GM12891 (cell line): Measurements from ENCODE around the gene PDE3A.

ENCODE experiments used
- DNase-seq: peaks from one replicate; pipeline ENCODE4 v3.0.0; 2011; ENCODE audit warnings: low spot score; ENCODE audit not compliant: insufficient read length
- FAIRE-seq: peaks from 2 replicates; lab custom pipeline; 2011; peaks lifted over from hg19 to GRCh38; lab: Jason Lieb, UNC
- PAX5 ChIP-seq: IDR thresholded peaks from 2 replicates; pipeline ENCODE4 v1.6.1; 2011; ENCODE audit warnings: low read length, moderate library complexity, mild to moderate bottlenecking; ENCODE audit not compliant: insufficient read depth, severe bottlenecking
- POLR2A ChIP-seq: IDR thresholded peaks from 2 replicates; pipeline ENCODE4 v1.6.1; 2011; ENCODE audit warnings: low read depth, low read length, control low read depth
- POLR2AphosphoS5 ChIP-seq: IDR thresholded peaks from 2 replicates; pipeline ENCODE4 v1.6.1; 2011; ENCODE audit warnings: low read depth, low read length, control low read depth
- POU2F2 ChIP-seq: IDR thresholded peaks from 2 replicates; pipeline ENCODE4 v1.6.1; 2011; ENCODE audit warnings: low read depth, mild to moderate bottlenecking, control low read depth, low read length, moderate library complexity
- SPI1 ChIP-seq: IDR thresholded peaks from 2 replicates; pipeline ENCODE4 v1.6.1; 2011; ENCODE audit warnings: low read depth, low read length, control low read depth
- TAF1 ChIP-seq: IDR thresholded peaks from 2 replicates; pipeline ENCODE4 v1.6.1; 2011; ENCODE audit warnings: low read depth, low read length, control low read depth

The PDE3A gene

GRCh38 chr12:20681334-20681733 is 313.0 kb downstream of the PDE3A start:
- DNase-seq (no peak), FAIRE-seq (no peak)
- TF ChIP-seq TAF1 (no peak), SPI1 (no peak), POU2F2 (no peak), POLR2AphosphoS5 (no peak), PAX5 (no peak), POLR2A (no peak)

DNA sequence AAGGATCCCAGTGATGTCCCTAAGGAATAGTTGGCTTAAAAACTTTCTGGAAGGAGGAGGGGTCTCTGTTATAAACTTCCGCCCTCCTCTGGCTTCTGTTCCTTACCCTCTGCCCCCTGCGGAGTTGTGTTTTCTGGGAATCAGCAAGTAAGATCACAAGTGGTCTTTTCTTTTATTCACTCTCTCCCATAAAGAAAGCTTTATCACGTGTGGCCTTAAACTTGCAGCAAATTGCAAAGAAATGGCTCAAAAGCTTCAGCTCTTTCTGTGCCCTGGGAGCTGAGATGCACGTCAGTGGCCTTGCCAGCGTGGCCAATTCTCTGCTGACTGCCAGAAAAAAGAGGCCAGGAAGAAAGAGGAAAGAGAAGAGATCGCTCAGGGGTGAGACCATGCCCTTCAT is 326.9 kb downstream of the PDE3A start, which contains the start of gene SLCO1C1:
Gene SLCO1C1, plus strand, starts transcription at position 101 of the 400 bp plus-strand sequence. CDS start 4,245 bp downstream, outside the sequence.
- FAIRE-seq = no peak
- DNase-seq = no peak
- TF ChIP-seq POLR2A = no peak
- no peak for TF ChIP-seq TAF1
- no peak for TF ChIP-seq SPI1
- no peak for TF ChIP-seq PAX5
- TF ChIP-seq POU2F2 = no peak
- no peak for TF ChIP-seq POLR2AphosphoS5

GRCh38 chr12:20696181-20696905 is 328.0 kb downstream of the PDE3A start:
- no peak for DNase-seq
- TF ChIP-seq SPI1 = no peak
- no peak for TF ChIP-seq TAF1
- TF ChIP-seq POLR2A = no peak
- TF ChIP-seq POLR2AphosphoS5 = no peak
- no peak for TF ChIP-seq PAX5
- FAIRE-seq = no peak

- no peak for DNase-seq
- TF ChIP-seq PAX5 = no peak
- no peak for TF ChIP-seq SPI1
- TF ChIP-seq POLR2AphosphoS5 = no peak
- no peak for TF ChIP-seq POLR2A
- TF ChIP-seq TAF1 = no peak
- no peak for TF ChIP-seq POU2F2
- no peak for FAIRE-seq
Measured at GRCh38 chr12:20701106-20701505, 332.8 kb downstream of the PDE3A start.

DNA sequence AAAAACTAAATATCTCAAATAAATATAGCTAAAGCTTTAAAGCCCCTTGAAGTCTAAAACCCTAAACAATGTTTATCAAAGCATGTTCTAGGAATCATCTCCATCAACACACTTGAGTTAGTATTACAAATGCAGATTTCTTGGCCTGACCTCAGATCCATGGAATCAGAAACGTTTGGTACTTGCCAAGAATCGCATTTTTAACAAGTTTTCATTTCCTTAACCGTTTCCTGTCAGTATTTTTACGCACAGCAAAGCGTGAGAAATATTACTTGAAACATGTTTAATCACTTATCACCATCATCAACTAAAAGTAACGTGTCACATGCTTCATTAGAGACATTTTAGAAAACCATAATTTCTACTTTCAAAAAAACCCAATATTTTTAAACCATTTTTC is 336.5 kb downstream of the PDE3A start:
- FAIRE-seq = no peak
- TF ChIP-seq POLR2AphosphoS5 = no peak
- no peak for TF ChIP-seq TAF1
- no peak for TF ChIP-seq POU2F2
- TF ChIP-seq POLR2A = no peak
- TF ChIP-seq PAX5 = no peak
- no peak for TF ChIP-seq SPI1
- no peak for DNase-seq

GRCh38 chr12:20711846-20712245 is 343.5 kb downstream of the PDE3A start:
- TF ChIP-seq SPI1 (no peak), PAX5 (no peak), POU2F2 (no peak), POLR2A (no peak), POLR2AphosphoS5 (no peak), TAF1 (no peak)
- no peak for FAIRE-seq

GRCh38 chr12:20716037-20716436 is 347.7 kb downstream of the PDE3A start:
- FAIRE-seq (no peak), DNase-seq (peak; percentile 4)
- no peak for TF ChIP-seq POU2F2
- no peak for TF ChIP-seq POLR2AphosphoS5
- no peak for TF ChIP-seq POLR2A
- TF ChIP-seq TAF1 = no peak
- no peak for TF ChIP-seq PAX5
- peak; percentile 50; the same call in 1 of the 2 replicates for TF ChIP-seq SPI1

More at GRCh38 chr12:20711846-20712245, 343.5 kb downstream of the PDE3A start:
- DNase-seq = no peak

DNA sequence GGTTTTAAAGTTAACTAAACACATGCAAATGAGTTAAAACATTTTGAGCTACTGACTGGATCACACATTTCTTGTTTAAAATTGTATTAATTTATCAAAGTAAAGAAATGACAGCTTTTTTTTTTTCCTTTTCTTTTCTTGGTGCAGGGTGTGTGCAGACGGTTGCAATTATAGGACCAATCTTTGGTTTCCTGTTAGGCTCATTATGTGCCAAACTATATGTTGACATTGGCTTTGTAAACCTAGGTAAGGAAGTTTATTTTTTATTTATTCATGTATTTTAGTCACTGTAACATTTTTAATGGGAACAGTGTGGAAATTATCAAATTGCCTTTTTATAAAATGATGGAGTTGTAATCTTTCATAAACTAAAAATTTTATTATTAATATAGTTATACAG is 348.6 kb downstream of the PDE3A start:
- no peak for FAIRE-seq
- no peak for DNase-seq
- TF ChIP-seq SPI1 (no peak), PAX5 (no peak), POLR2AphosphoS5 (no peak), TAF1 (no peak), POU2F2 (no peak), POLR2A (no peak)

- TF ChIP-seq SPI1 (no peak), POU2F2 (no peak), POLR2AphosphoS5 (no peak), TAF1 (no peak), PAX5 (no peak), POLR2A (no peak)
- no peak for FAIRE-seq
- no peak for DNase-seq
Measured at GRCh38 chr12:20718294-20718693, 350.0 kb downstream of the PDE3A start.

GRCh38 chr12:20722142-20722541 is 353.8 kb downstream of the PDE3A start:
- TF ChIP-seq SPI1 = no peak
- TF ChIP-seq POLR2A = no peak
- no peak for TF ChIP-seq POLR2AphosphoS5
- no peak for TF ChIP-seq POU2F2
- TF ChIP-seq PAX5 = no peak
- no peak for TF ChIP-seq TAF1
- DNase-seq (no peak), FAIRE-seq (no peak)
